IMR-90 (cell line): ENCODE measurements around the gene TNFRSF25.

Experiments used
- BHLHE40 ChIP-seq: fragments of 150-350 bp; IDR thresholded peaks from 2 replicates; pipeline ENCODE4 v1.6.1; 2016; ENCODE audit warnings: mild to moderate bottlenecking, low read depth, low read length
- CEBPB ChIP-seq: IDR thresholded peaks from 2 replicates; pipeline ENCODE4 v1.6.1; 2012; ENCODE audit warnings: low read depth, low read length, improper control_type of control experiment
- CTCF ChIP-seq: conservative IDR thresholded peaks from 2 replicates; pipeline ENCODE4 v1.5.1; 2012; ENCODE audit warnings: mild to moderate bottlenecking, low read depth, low read length, improper control_type of control experiment
- ELK1 ChIP-seq: fragments of 150-350 bp; IDR thresholded peaks from 2 replicates; pipeline ENCODE4 v1.6.1; 2016; ENCODE audit warnings: low read depth, mild to moderate bottlenecking, low read length, moderate library complexity, borderline replicate concordance
- FOS ChIP-seq: fragments of 150-350 bp; IDR thresholded peaks from 2 replicates; pipeline ENCODE4 v1.6.1; 2016; ENCODE audit warnings: low read depth, low read length
- MAFK ChIP-seq: IDR thresholded peaks from 2 replicates; pipeline ENCODE4 v1.6.1; 2012; ENCODE audit warnings: low read depth, low read length, improper control_type of control experiment
- MAZ ChIP-seq: IDR thresholded peaks from 2 replicates; pipeline ENCODE4 v1.6.1; 2012; ENCODE audit warnings: low read depth, mild to moderate bottlenecking, low read length, improper control_type of control experiment, moderate library complexity, borderline replicate concordance
- POLR2A ChIP-seq: IDR thresholded peaks from 2 replicates; pipeline ENCODE4 v1.6.1; 2012; ENCODE audit warnings: mild to moderate bottlenecking, low read depth, low read length
- RAD21 ChIP-seq: IDR thresholded peaks from 2 replicates; pipeline ENCODE4 v1.6.1; 2012; ENCODE audit warnings: low read length, improper control_type of control experiment

GRCh38 chr1:6481820-6482219, 15.8 kb upstream of the TNFRSF25 start:
- TF ChIP-seq CTCF: no peak
- TF ChIP-seq ELK1: no peak
- no peak for TF ChIP-seq POLR2A
- no peak for TF ChIP-seq FOS
- TF ChIP-seq CEBPB: no peak
- TF ChIP-seq BHLHE40: no peak
- no peak for TF ChIP-seq RAD21
- TF ChIP-seq MAFK: no peak
- TF ChIP-seq MAZ: no peak
